ENCODE results near the gene CRELD1.
"Not testable (repeated sequence)": the region's sequence is repeated elsewhere in the genome, so short reads cannot be mapped to it uniquely, and the experiment has no call there.

The CRELD1 gene, protein sequence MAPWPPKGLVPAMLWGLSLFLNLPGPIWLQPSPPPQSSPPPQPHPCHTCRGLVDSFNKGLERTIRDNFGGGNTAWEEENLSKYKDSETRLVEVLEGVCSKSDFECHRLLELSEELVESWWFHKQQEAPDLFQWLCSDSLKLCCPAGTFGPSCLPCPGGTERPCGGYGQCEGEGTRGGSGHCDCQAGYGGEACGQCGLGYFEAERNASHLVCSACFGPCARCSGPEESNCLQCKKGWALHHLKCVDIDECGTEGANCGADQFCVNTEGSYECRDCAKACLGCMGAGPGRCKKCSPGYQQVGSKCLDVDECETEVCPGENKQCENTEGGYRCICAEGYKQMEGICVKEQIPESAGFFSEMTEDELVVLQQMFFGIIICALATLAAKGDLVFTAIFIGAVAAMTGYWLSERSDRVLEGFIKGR

DNA sequence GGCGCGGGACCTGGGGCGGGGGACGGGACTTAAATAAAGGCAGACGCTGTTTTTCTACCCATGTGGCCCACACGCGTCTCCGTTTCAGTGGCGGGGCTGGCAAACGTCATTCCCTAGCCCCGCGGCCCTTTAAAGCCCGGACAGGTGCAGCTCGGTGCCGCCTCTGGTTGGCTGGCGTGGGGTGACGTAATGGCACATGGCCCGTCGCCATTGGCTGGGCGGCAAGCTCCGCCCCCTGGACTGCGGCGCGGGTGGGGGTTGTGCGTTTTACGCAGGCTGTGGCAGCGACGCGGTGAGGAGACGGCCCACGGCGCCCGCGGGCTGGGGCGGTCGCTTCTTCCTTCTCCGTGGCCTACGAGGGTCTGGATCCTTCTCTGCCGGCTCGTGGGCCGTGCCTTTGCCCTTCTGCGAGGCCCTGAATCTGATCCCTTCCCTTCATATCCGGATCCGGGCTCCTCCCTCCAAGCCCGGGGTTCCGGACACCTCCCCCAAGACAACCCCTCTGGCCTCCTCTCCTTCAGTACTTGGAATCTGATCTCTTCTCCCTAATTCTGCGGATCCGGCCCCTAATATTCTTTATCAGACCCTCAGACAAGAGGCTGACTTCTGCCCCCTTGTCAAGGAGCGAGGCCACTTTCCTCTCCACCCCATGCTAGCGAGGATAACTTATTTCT is at the start of gene CRELD1:
Gene CRELD1 (plus strand): TSS at position 274 of the 674 bp plus-strand sequence. CDS start 605 bp downstream, outside the sequence.
- DNase-seq (ENCODE audit: low spot score), result peak; percentile 96

DNA sequence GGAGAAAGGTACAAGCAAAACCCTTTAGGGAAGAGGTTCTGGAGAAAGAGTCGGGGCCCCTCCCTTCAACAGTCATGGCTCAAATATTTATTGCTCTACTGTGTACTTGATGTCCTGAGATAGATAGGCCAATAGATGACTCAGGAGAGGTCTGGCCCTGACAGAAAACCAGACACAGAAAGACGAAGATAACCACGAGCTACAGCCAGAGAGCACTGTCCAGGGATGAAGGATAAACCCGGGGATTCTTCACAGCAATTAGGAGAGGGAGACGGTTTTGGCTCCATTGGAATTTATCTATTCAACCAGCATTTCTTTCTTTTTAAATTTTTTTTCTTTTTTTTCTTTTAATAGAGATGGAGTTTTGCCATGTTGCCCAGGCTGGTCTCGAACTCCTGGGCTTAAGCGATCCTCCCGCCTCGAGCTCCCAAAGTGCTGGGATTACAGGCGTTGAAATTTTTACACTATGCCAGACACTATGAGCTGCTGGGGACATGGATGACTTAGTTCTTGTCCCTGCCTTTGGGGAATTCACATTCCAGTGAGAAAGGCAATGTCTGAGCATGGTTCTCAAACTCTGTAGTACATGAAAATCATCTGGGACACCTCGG is 49.0 kb upstream of the CRELD1 start:
- DNase-seq (ENCODE audit: low spot score), result peak; percentile 45

DNA sequence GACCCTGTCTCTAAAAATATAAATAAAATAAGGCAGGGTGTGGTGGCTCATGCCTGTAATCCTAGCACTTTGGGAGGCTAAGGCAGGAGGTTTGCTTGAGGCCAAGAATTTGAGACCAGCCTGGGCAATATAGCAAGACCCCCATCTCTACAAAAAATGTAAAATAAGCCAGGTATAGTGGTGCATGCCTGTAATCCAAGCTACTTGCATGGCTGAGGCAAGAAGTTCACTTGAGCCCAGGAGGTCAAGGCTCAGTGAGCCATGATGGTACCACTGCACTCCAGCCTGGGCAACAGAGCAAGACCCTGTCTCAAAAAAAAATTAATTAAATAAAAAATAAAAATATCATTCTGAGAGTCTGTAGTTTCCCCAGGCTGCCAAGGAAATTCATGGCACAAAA is 47.3 kb upstream of the CRELD1 start:
- no peak for DNase-seq (ENCODE audit: low spot score)

DNA sequence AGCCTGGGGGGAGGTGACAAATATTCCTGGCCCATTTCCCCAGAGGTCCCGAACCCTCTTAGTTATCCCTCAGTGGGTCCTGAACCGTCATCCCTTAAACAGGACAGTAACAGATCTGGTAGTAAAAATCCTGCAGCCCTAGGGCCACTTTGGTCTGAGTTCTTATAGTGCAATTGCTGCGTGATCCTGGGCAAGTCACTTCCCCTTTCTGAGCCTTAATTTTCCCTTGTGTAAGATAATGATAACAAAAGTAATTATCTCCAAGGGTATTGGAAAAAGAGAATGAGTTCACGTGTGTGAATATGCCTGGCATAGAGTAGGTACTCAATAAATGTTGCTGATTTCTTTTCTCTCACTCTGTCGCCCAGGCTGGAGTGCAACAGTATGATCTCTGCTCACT is 46.2 kb upstream of the CRELD1 start:
- DNase-seq (ENCODE audit: low spot score), result no peak

DNA sequence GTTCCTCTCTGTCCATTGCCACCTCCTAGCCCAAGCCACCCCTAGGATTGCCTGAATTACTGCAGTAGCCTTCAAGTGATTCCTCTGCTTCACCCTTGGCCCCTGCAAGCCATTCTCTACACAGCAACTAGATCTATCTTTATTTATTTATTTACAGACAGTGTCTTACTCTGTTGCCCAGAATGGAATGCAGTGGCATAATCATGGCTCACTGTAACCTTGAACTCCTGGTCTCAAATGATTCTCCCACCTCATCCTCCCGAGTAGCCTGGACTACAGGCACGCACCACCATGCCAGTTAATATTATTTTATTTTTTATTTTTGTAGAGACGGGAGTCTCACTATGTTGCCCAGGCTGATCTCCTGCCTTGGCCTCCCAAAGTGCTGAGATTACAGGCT is 45.1 kb upstream of the CRELD1 start:
- no peak for DNase-seq (ENCODE audit: low spot score)

DNA sequence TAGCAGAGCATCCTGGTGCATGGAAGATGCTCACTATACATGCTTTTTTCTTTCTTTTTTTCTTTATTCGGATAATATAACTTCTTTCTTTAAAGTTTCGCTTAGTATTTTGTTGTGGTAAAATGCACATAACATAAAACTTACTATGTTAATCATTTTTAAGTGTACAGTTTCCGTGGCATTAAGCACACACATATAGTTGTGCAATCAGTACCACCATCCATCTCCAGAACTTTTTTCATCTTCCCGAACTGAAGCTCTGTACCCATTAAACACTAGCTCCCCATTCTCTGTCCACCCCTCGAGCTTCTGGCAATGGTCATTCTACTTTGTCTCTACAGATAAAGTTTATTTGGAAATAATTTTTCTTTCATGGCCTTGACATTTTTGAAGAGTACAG is 44.2 kb upstream of the CRELD1 start:
- DNase-seq (ENCODE audit: low spot score), result no peak

DNA sequence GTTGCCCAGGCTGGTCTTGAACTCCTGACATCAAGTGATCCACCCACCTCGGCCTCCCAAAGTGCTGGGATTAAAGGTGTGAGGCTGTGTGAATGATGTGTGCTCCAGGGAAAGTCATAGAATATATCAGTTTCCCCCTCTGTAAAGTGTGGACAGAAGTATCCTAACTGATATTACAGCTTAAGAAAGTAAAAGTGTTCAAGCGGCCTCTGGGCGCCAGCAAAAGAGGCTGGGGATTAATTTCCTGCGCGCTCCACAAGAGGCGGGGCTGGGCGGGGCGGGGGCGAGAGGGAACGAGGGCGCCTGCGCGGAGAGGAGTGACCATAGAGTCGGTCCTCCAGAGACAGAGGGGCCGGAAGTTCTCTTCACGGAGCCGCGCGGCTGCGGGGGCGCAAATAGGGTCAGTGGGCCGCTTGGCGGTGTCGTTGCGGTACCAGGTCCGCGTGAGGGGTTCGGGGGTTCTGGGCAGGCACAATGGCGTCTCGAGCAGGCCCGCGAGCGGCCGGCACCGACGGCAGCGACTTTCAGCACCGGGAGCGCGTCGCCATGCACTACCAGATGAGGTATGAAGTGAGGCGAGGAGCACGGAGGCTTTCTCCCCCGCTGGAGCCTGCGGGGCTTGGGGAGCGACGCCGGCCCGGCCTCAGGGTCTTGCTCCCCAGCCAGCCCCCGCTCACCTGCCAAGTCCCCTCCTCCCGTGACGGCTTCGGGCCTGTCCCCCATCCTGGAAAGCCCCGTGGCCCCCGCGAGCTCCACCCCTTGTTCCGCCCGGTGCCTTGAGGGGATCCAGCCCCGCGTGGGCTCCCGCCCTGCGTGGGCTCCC is 43.2 kb upstream of the CRELD1 start, which contains the start of gene JAGN1:
Gene JAGN1 (plus strand): TSS at position 362 of the 823 bp plus-strand sequence. CDS start 113 bp downstream, at position 475.
- peak; percentile 93 for DNase-seq (ENCODE audit: low spot score)

DNA sequence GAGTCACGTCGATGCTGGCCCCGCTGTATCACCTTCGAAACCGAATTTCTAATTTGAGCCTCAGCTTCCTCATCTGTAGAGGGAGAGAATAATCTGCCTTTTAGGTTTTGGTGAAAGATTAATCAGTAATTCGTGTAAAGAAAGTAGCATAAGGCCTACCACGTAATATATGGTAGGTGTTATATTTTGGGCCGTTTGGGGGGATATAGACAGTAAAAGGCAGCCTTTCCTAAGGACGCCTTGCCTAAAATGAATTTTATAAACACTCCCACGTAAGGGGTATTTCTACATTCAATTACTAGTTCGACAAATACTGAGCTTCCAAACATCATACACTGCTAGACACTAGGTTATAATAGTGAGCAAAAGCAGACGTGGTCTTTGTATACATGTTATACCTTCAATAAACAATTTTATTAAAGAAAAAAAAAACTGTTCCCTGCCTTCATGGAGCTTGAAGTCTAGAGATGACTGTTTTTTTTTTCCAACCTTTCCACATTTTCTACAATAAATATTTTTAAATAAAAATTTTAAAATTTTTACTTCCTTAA is 42.5 kb upstream of the CRELD1 start:
- DNase-seq (ENCODE audit: low spot score), result no peak

DNA sequence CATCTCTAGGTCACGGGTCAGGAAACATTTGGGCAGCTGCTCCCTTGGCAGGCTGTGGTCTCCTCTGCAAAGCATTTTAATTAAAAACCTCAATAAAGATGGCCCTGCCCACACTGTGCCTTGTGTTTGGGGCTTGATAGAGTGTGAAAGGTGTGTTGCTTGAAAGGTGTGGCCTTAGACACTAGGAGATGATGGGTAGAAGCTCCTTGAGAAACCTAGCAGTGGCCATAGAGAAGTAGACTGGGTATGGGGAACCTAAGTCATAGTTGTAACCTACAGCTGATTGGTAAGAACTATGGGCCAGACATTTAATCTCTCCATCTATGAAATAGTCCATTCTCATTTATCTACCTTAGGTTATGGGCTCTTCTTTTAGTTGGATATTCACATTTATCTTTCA is 39.9 kb upstream of the CRELD1 start:
- DNase-seq (ENCODE audit: low spot score), result no peak

DNA sequence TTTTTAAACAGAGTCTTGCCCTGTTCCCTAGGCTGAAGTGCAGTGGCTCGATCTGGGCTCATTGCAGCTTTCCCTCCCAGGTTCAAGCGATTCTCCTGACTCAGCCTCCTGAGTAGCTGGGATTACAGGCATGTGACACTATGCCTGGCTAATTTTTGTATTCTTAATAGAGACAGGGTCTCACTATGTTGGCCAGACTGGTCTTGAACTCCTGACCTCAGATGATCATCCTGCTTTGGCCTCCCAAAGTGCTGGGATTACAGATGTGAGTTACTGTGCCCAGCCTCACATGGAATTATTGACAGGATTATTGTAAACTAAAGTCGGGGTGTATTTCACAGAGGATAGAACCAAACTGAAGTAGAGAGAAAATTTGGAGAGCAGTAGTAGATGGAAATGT is 37.9 kb upstream of the CRELD1 start:
- DNase-seq (ENCODE audit: low spot score), result not testable (repeated sequence)

DNA sequence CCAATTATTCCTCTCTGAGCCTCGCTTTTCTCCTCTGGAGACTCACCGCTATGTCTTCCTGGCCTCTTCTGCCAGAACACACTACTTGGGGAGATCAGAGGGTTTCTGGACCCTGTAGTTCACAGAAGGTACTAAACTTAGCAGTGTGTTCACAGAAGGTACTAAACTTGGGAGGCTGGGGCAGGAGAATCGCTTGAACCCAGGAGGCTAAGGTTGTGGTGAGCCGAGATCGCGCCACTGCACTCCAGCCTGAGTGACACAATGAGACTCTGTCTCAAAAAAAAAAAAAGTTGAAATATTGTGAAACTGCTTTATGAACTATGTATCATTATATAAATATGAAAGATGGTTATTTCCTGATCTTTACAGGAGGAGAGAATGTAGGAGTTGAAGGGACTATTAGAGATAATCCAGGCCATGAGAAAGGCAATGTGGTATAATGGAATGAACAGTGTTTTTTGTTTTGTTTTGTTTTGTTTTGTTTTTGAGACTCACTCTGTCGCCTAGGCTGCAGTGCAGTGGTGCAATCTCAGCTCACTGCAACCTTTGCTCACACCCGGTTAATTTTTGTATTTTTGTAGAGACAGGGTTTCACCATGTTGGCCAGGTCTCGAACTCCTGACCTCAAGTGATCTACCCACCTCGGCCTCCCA is 36.8 kb upstream of the CRELD1 start:
- not testable (repeated sequence) for DNase-seq (ENCODE audit: low spot score)

DNA sequence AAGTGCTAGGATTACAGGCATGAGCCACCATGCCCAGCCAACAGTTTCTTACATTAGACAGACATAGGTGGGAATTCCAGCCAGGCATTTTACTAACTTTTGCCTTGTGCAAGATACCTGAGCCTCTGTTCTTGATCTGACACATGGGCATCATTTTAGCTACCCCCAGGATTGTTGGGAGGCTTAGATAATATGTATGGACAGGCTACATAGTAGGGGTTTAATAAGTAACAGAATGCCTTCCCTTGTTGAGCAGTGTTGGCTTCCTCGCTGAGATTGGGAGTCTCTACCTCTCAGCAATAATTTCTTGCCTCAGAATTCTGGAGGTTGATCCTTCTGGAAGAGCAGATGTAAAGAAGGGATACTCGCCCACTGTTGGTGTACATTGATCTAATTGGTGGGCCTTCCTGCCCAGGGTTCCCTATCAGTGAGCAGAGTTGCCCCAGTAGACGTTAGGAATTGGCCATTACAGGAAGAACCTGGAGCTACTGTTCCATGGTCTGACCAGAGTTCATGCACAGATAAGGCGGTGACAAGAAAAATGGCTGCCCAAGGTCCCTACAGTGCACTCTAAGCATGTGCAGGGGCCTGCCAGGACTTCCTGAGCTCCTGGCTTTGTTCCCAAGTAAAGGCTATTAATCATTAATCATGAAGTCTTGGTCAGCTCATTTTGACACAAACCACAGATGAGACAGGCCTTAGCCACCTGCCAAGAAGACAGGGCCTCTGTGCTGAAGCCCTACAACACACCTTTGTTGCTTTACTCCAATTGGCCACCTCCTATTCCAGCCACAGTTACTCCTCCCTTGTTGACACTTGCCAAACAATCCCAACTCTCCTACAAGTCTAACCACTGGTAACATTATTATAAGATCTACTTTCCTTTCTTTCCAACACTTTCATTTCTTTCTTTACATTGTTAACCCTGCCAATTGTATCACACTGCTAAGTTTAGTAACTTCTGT is 35.9 kb upstream of the CRELD1 start:
- peak; percentile 85 for DNase-seq (ENCODE audit: low spot score)

DNA sequence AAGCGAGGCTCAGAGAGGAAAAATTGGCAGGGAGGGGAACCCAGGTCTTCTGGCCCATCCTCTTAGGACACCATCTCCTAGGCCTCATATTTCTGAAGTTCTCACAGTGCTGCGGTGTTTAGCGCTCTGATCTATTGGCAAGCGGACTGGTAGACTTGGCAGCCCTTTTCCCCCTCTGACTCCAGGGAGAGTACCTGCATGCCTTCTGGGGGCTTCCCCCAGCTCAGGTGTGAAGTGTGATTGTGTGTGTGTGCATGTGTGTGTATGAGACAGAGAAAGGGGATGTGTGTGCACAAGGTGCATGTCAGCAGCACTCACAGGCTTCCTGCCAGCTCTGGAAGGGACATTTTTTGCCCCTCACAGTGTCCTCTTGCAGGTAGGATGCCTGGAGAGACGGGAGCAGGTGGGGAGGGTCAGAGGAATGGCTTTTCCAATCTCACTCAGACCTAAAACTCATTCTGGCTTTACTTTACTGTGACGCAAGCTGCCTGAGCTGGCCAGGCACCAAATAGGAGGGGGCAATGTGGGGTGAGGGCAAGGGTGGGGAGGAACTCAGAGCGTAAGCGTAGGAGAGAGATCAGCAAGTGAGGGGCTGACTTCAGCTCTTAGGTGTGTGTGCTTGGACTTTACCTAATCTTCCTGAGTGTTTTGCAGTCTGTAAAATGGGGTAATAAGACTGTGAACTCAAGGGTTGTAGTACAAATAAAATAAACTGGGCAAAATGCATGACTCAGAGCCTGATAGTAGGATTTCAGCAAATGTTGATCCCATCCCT is 35.0 kb upstream of the CRELD1 start:
- DNase-seq (ENCODE audit: low spot score), result no peak

DNA sequence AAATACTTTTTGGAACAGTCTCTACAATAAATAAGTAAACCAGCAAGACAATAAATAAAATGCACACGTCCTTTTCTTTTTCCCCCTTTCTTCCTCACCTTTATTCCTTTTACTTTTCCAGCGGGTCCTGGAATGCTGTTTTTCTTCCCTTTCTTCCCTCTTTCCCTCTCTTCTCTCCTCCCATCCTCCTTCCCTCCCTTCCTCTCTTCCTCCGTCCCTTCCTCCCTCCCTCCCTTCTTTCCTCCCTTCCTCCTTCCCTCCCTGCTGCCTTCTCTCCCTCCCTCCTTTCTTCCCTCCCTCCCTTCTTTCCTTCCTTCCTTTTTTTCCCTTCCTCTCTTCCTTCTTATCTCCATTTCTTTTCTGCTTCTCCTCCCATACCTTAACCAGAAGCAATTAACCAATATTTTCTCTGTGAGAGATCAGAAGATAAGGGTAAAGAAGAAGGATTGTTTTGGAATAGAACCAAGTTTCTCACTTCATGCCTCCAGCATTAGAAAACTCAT is 34.3 kb upstream of the CRELD1 start:
- no peak for DNase-seq (ENCODE audit: low spot score)

DNA sequence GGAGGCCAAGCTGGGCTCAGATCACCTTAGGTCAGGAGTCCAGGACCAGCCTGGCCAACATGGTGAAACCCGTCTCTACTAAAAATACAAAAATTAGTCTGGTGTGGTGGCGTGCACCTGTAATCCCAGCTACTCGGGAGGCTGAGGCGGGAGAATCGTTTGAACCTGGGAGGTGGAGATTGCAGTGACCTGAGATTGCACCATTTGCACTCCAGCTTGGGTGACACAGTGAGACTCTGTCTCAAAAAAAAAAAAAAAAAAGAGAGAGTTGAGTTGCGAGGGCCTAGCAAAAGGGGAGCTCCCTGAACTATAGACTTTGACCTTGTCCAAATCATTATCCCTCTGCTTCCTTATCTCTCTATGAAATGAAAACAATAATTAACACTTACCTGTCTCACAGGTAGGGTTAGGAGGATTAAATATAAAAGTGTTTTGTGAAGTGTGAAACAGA is 32.6 kb upstream of the CRELD1 start:
- not testable (repeated sequence) for DNase-seq (ENCODE audit: low spot score)

DNA sequence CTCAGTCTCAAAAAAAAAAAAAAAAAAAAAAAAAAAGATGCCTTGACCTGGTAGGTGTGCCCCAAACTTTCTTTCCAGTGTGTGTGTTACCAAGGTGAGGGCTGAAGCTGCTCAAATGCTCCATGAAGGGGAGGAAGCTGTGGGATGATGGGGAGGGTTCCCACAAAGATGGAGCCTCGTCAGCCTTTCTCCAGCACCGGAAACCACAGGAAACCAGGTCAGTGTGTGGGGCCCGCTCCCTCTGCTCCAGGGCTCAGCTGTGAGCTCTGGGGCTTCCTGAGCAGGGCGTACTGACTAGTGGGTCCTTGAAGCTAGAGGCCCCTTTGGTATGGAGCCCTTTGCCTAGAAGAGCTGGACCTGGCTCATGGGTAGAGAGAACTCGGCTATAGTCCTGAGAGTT is 31.7 kb upstream of the CRELD1 start:
- no peak for DNase-seq (ENCODE audit: low spot score)

DNA sequence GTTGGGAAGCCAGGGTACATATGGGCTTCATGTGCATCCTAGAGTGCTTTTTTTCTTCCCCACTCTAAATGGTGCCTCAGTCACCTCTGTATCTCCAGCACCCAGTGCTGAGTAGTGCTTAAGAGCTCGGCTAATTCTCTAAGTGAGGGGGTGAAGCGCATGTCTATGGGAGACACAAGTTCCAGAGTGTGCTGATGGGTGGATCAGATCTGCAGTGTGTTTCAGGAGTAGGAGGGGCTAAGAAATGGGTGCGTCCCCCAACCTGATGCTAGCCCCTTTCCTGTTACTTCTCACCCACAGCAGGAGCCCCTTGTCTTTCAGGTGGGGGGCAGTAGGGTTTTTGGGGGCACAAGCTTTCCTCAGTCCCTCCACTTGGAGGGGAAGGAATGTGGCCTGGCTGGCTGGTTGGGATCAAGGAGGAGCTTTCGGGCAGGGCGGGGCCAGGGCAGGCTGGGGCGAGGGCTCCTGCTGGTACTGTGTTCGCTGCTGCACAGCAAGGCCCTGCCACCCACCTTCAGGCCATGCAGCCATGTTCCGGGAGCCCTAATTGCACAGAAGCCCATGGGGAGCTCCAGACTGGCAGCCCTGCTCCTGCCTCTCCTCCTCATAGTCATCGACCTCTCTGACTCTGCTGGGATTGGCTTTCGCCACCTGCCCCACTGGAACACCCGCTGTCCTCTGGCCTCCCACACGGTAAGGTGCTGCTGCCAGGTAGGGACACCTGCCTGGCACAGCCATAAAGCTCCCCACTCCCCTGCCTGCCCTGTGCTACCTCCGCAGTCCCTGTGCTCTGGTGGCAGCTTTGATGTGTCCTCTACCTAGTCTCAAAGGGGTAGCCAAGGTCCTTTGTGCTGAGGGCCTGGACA is 31.0 kb upstream of the CRELD1 start, which contains the start of gene IL17RE:
Gene IL17RE (plus strand): TSS at position 477 of the 866 bp plus-strand sequence. CDS start 85 bp downstream, at position 562.
- DNase-seq (ENCODE audit: low spot score), result no peak

DNA sequence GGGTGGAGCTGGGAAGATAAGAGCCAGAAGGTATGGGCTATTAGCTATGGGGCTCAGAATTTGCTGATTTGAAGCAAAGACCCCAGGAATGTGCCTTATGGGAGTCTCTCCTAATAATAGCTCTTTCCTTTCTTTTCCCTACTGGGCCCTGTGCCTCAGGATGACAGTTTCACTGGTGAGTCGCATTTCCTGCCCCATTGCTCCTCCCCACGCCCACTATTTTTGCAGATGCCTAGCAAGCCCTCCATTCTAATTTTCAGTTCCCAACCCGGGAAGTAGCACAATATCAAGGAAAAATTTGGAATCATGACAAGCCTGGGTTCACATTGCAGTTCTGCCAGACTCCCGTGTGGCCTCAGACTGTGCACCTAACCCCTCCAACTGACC is 30.4 kb upstream of the CRELD1 start:
- DNase-seq (ENCODE audit: low spot score), result no peak
